GM19238 (cell line): Measurements from ENCODE around the gene ASB7.
"Not testable (repeated sequence)": the region's sequence is repeated elsewhere in the genome, so short reads cannot be mapped to it uniquely, and the experiment has no call there.

ENCODE experiments used
- DNase-seq: peaks from one replicate; pipeline ENCODE4 v3.0.0; 2011; ENCODE audit warnings: low spot score; ENCODE audit not compliant: insufficient read length

The ASB7 gene

DNA sequence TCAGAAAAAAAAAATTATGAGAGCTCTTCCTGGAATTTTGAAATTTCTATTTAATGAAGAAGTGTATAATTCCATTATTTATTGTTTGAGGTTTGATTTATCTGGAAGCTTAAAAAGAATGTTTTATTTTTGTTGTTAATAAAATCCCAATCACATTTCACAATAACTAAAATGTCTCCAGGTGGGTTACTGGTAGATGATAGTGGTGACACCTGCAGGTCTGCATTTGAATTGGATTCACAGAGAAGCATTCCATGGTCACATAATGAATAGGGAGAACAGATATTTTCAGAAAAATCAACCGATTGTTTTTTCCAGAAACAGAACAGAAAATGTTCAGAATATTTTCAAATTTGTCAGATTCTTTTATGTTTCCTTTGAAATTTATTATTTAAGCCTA is 48.3 kb downstream of the ASB7 start:
- no peak for DNase-seq

GRCh38 chr15:100651253-100651652 is 48.9 kb downstream of the ASB7 start:
- DNase-seq: no peak

DNA sequence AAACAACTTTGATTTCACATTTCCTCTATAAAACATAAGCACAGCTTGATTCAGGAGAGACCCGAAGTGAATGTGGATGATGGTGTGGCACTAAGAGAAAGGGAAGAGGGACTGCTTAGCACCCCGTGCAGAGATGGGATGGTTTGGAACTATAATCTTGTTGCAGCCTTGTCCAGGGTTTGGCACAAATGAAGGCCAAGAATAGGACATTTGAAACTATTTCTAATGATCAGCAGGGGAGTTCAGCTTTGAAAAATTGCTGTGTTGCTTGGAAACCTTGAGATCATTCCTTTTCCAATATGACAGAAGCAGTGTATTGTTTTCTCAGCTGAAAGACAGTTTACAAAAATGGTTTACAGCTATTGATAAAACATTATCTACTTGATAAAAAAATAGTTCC is 49.7 kb downstream of the ASB7 start:
- DNase-seq: no peak

GRCh38 chr15:100653608-100654007 is 51.2 kb downstream of the ASB7 start:
- DNase-seq: no peak

- no peak for DNase-seq
Measured at GRCh38 chr15:100658895-100659294, 56.5 kb downstream of the ASB7 start.

DNA sequence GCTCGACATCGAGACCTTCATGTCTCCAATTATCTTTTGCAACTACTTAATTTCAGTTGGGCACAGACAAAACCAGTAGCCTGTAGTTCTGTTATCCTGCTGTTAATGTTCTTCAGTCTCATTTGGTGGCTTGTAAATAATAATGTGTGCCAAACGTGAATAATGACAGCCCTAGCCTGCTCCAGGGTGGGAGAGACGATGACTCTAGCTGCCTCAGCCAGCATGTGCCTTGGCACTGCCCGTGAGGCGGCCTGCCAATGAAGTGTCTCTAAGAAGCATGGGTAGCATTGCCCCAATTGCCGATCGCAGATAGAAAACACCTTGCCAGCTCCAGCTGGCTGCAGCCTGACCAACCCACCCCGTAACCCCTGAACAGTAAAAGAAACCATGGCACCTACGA is 58.8 kb downstream of the ASB7 start:
- DNase-seq: no peak

- DNase-seq: no peak
Measured at GRCh38 chr15:100663086-100663914, 60.9 kb downstream of the ASB7 start.

DNA sequence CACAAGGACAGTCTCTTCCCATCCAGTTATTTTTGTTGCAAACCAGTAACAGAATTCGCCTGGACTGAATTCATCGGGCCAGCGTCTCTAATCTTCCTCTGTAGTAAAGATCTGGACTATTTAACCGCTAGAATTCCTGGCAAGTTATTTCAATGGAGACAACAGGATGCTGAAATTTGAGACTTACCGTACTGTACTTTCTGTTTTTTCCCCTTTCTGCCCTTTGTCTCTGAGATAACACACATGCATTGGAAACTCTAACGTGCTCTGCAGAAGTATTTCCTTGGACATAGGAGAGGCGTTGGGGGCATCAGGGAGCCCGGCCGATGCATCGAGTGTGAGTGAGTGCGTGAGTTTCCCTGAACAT is 61.5 kb downstream of the ASB7 start:
- no peak for DNase-seq

GRCh38 chr15:100665570-100665969 is 63.2 kb downstream of the ASB7 start:
- DNase-seq: no peak

- DNase-seq: no peak
Measured at GRCh38 chr15:100667405-100668347, 65.3 kb downstream of the ASB7 start.

- no peak for DNase-seq
Measured at GRCh38 chr15:100668348-100668745, 66.0 kb downstream of the ASB7 start.

- DNase-seq: no peak
Measured at GRCh38 chr15:100669260-100669659, 66.9 kb downstream of the ASB7 start.

GRCh38 chr15:100670505-100671021 is 68.2 kb downstream of the ASB7 start:
- no peak for DNase-seq

DNA sequence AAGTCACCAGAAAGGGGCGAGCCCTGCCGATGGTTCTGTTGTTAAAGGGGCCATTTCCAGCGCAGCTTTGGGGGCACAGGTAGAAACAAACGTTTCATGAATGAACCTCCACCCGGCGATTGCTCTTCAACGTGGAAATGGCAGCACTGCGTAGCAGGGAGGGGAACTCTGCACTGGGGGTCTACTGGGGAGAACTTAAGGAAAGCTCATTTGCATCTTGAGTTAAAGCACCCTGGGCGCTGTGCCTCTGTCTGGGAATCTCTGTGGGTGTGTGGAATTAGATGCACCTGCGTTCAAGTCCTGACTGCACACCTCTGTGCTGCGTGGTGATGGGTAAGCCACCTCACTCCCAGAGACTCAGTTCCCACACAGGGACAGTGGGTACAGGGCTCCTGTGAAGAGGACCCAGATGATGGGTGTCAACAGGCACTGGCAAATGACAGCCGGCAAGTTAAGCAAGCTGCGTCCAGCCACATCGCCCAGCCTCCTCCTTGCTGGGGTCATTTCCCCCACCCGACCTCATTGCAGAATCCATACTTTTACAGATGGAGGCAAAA is 68.8 kb downstream of the ASB7 start:
- no peak for DNase-seq

DNA sequence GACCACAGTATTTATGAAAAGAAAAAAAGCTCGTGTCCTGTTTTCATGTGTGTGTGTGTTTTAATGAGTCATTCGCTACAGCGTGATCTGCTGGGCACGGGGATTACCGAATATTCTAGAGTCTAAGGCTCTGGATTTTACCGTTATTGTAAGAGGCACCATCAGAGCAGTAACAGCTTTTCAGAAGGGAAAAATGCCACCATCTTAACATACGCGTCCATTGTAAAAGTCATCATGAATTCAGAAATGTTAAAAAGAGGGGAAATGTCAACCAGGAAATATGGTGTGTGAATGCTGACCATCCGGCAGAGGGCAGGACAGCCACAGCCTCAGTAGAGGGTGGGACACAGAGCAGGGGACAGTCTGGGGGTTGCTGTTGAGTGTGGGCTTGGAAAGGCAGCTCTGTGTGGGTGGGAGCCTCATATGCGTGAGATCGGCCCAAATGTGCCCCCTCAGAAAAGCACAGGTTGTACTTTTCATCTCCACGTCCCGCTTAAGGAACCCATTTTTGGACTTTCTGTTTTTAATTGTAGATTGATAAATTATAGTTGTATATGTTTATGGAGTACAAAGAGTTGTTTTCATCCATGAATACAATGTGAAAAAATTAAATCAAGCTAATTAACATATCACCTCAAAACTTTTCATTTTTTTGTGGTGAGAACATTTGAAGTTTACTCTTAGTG is 69.6 kb downstream of the ASB7 start:
- no peak for DNase-seq

GRCh38 chr15:100672959-100673358 is 70.6 kb downstream of the ASB7 start:
- no peak for DNase-seq

DNA sequence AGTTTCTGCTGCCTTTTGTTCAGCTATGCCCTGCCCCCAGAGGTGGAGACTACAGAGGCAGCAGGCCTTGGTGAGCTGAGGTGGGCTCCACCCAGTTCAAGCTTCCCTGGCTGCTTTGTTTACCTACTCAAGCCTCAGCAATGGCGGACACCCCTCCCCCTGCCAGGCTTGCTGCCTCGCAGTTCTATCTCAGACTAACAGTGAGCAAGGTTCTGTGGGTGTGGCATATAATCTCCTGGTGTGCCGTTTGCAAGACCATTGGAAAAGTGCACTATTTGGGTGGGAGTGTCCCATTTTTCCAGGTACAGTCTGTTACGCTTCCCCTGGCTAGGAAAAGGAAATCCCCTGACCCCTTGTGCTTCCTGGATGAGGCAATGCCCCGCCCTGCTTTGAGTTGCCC is 76.8 kb downstream of the ASB7 start:
- not testable (repeated sequence) for DNase-seq

- no peak for DNase-seq
Measured at GRCh38 chr15:100680726-100681125, 78.3 kb downstream of the ASB7 start.

DNA sequence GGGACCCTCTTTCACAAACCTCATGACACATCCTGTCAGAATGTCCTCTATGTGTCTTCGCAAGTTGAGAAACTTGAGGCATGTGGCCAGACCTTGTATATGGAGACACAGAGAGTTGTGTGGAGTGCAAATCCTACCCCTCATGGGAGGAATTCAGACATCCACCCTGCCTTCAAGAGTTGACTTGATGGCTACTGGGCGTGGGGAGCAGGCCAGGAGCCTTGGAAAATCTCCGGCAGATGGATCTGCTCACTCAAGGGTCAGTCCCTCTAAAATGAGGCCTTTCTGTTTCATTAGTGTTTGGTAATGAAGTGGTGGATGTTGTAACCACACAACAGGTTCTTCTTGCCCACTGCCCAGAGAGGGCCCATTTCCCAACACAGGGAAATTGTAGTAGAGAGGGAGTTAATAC is 79.0 kb downstream of the ASB7 start:
- DNase-seq: no peak

- DNase-seq: no peak
Measured at GRCh38 chr15:100682468-100682867, 80.1 kb downstream of the ASB7 start.

DNA sequence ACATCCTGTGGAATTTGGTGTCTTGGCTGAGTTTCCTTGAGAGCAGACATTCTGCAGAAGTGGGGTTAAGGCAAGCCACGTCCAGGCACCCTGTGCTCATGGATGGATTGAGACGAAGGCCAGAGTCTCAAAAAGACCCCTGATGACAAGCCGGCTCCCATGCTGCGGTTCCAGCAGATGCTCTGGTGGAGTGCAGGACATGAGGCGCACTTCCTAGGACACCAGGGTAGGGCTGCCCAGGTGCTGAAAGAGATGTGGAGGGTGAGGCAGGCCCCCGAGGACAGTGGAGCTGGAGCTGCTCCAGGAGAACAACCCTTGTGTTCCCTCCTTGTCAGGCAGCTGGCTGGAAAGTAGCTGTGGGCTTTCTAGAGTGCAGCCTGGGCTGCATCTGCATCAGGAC is 81.0 kb downstream of the ASB7 start:
- no peak for DNase-seq
